Effector memory CD8-positive, alpha-beta T cell (primary cell): ENCODE results near the gene INSRR.
A peak's percentile ranks its signal among the peaks of the same experiment; 100 is the strongest.

Experiments used
- ATAC-seq: fragments of 150-1000 bp; cut with Tn5 transposase; replicated peaks from 2 replicates; pipeline ENCODE4 v1.10.0; 2021; ENCODE audit warnings: mild to moderate bottlenecking, moderate library complexity
- DNase-seq, 3 experiments: peaks; one replicate each; pipeline ENCODE4 v3.0.0; 2021
- H3K27ac Mint-ChIP-seq, 2 donors: one replicate each; pipeline ENCODE4 v1.8.0; 2022; ENCODE audit warnings: mild to moderate bottlenecking in 2 of 2, mixed read lengths in 2 of 2, moderate library complexity in 2 of 2
- H3K27me3 Mint-ChIP-seq, 2 donors: one replicate each; pipeline ENCODE4 v1.8.0; 2022; ENCODE audit warnings: mixed read lengths in 2 of 2
- H3K36me3 Mint-ChIP-seq: one replicate; pipeline ENCODE4 v1.8.0; 2022; ENCODE audit warnings: mild to moderate bottlenecking, moderate library complexity, mixed read lengths; ENCODE audit not compliant: insufficient read depth
- H3K4me1 Mint-ChIP-seq, 2 donors: one replicate each; pipeline ENCODE4 v1.8.0; 2022; ENCODE audit warnings: low read depth in 2 of 2, mixed read lengths in 2 of 2
- H3K4me3 Mint-ChIP-seq, 2 donors: one replicate each; pipeline ENCODE4 v1.8.0; 2022; ENCODE audit warnings: mild to moderate bottlenecking in 2 of 2, mixed read lengths in 2 of 2, moderate library complexity in 2 of 2
- H3K9me3 Mint-ChIP-seq, 2 donors: one replicate each; pipeline ENCODE4 v1.8.0; 2022; ENCODE audit warnings: mixed read lengths in 2 of 2
- total RNA-seq, 9 experiments: gene quantifications; one replicate each; lab custom pipeline; 2026; lab: John Stamatoyannopoulos, UW

INSRR gene
- 0 to 0.28 (median 0.13) reads per million in 9 experiments for total RNA-seq

- Mint-ChIP-seq H3K4me3 (peak within 1 kb of the TSS; percentile 73 to 93), H3K36me3 (no peaks in the 10 kb centered on the region), H3K9me3 (no peaks in the 10 kb centered on the region), H3K4me1 (peaks cover 10 to 11% of the 10 kb centered on the region in 2 donors), H3K27ac (no peak within 1 kb of the TSS), H3K27me3 (peaks cover 42 to 48% of the 10 kb centered on the region in 2 donors)
- ATAC-seq (no peak), DNase-seq (no peak)
These were observed at the start of gene INSRR for GRCh38 chr1:156858959-156859522. Gene INSRR (minus strand): TSS chr1:156859117. CDS start chr1:156858621, 496 bp downstream.

- H3K4me1 Mint-ChIP-seq, result peaks cover 4% of the 10 kb centered on the region in 2 donors
- ATAC-seq, result no peak
- no peaks in the 10 kb centered on the region for H3K9me3 Mint-ChIP-seq
- no peaks in the 10 kb centered on the region for H3K36me3 Mint-ChIP-seq
- DNase-seq, result no peak
- H3K27ac Mint-ChIP-seq, result no peak overlapping the region
- no peak overlapping the region for H3K4me3 Mint-ChIP-seq
- peaks cover 42 to 70% of the 10 kb centered on the region in 2 donors for H3K27me3 Mint-ChIP-seq
These were observed 49.6 kb upstream of the INSRR start for GRCh38 chr1:156908541-156908940.

- Mint-ChIP-seq H3K36me3 (no peaks in the 10 kb centered on the region), H3K4me1 (peaks cover 4% of the 10 kb centered on the region in 2 donors), H3K9me3 (no peaks in the 10 kb centered on the region), H3K4me3 (no peak overlapping the region), H3K27ac (no peak overlapping the region), H3K27me3 (peaks cover 54 to 61% of the 10 kb centered on the region in 2 donors)
- no peak for ATAC-seq
- DNase-seq, result no peak
These were observed 47.4 kb upstream of the INSRR start for GRCh38 chr1:156906206-156906906.

GRCh38 chr1:156905651-156906050 lies 46.7 kb upstream of the INSRR start:
- H3K27ac Mint-ChIP-seq, result no peak overlapping the region
- no peak overlapping the region for H3K4me3 Mint-ChIP-seq
- no peaks in the 10 kb centered on the region for H3K9me3 Mint-ChIP-seq
- DNase-seq, result no peak
- H3K36me3 Mint-ChIP-seq, result no peaks in the 10 kb centered on the region
- H3K27me3 Mint-ChIP-seq, result peaks cover 53 to 64% of the 10 kb centered on the region in 2 donors
- no peak for ATAC-seq
- H3K4me1 Mint-ChIP-seq, result peaks cover 0 to 4% of the 10 kb centered on the region in 2 donors

- Mint-ChIP-seq H3K4me1 (peaks cover 0 to 1% of the 10 kb centered on the region in 2 donors), H3K4me3 (no peak overlapping the region), H3K27me3 (peaks cover 52 to 64% of the 10 kb centered on the region in 2 donors), H3K9me3 (no peaks in the 10 kb centered on the region), H3K27ac (no peak overlapping the region), H3K36me3 (no peaks in the 10 kb centered on the region)
- ATAC-seq, result no peak
- no peak for DNase-seq
These were observed 46.3 kb upstream of the INSRR start for GRCh38 chr1:156905176-156905575.

GRCh38 chr1:156904187-156904959 lies 45.5 kb upstream of the INSRR start:
- no peak for ATAC-seq
- Mint-ChIP-seq H3K36me3 (no peaks in the 10 kb centered on the region), H3K27me3 (peaks cover 57 to 69% of the 10 kb centered on the region in 2 donors), H3K4me3 (no peak overlapping the region), H3K27ac (no peak overlapping the region), H3K9me3 (no peaks in the 10 kb centered on the region), H3K4me1 (peaks cover 0 to 1% of the 10 kb centered on the region in 2 donors)
- no peak for DNase-seq

- Mint-ChIP-seq H3K36me3 (no peaks in the 10 kb centered on the region), H3K27ac (no peak overlapping the region), H3K27me3 (peaks cover 61 to 70% of the 10 kb centered on the region in 2 donors), H3K4me3 (no peak overlapping the region), H3K9me3 (no peaks in the 10 kb centered on the region), H3K4me1 (peaks cover 1 to 2% of the 10 kb centered on the region in 2 donors)
- no peak for DNase-seq
- ATAC-seq, result no peak
These were observed 44.6 kb upstream of the INSRR start for GRCh38 chr1:156903328-156904091.

GRCh38 chr1:156901966-156902915 lies 43.3 kb upstream of the INSRR start:
- no peak for ATAC-seq
- H3K27ac Mint-ChIP-seq, result no peak overlapping the region

GRCh38 chr1:156901590-156901900 lies 42.6 kb upstream of the INSRR start:
- H3K36me3 Mint-ChIP-seq, result no peaks in the 10 kb centered on the region
- no peak overlapping the region for H3K4me3 Mint-ChIP-seq
- H3K27me3 Mint-ChIP-seq, result peaks cover 71 to 77% of the 10 kb centered on the region in 2 donors
- H3K9me3 Mint-ChIP-seq, result no peaks in the 10 kb centered on the region
- H3K4me1 Mint-ChIP-seq, result peaks cover 5 to 6% of the 10 kb centered on the region in 2 donors
- ATAC-seq (no peak), DNase-seq (no peak)
- H3K27ac Mint-ChIP-seq, result no peak overlapping the region

More at GRCh38 chr1:156901966-156902915, 43.3 kb upstream of the INSRR start:
- no peak for DNase-seq
- H3K4me3 Mint-ChIP-seq, result no peak overlapping the region
- H3K27me3 Mint-ChIP-seq, result peaks cover 71 to 77% of the 10 kb centered on the region in 2 donors
- H3K4me1 Mint-ChIP-seq, result peaks cover 5 to 7% of the 10 kb centered on the region in 2 donors
- H3K36me3 Mint-ChIP-seq, result no peaks in the 10 kb centered on the region
- no peaks in the 10 kb centered on the region for H3K9me3 Mint-ChIP-seq

- Mint-ChIP-seq H3K36me3 (no peaks in the 10 kb centered on the region), H3K9me3 (no peaks in the 10 kb centered on the region), H3K4me1 (peaks cover 5 to 6% of the 10 kb centered on the region in 2 donors), H3K27ac (no peak overlapping the region), H3K27me3 (peaks cover 71 to 77% of the 10 kb centered on the region in 2 donors), H3K4me3 (no peak overlapping the region)
- DNase-seq, result no peak
- ATAC-seq, result no peak
These were observed 42.1 kb upstream of the INSRR start for GRCh38 chr1:156900896-156901589.

GRCh38 chr1:156899956-156900718 lies 41.2 kb upstream of the INSRR start:
- Mint-ChIP-seq H3K27ac (no peak overlapping the region), H3K4me3 (no peak overlapping the region)
- DNase-seq, result no peak

More at GRCh38 chr1:156899956-156900718, 41.2 kb upstream of the INSRR start:
- Mint-ChIP-seq H3K4me1 (peaks cover 5 to 6% of the 10 kb centered on the region in 2 donors), H3K9me3 (no peaks in the 10 kb centered on the region), H3K27me3 (peaks cover 71 to 77% of the 10 kb centered on the region in 2 donors), H3K36me3 (no peaks in the 10 kb centered on the region)
- ATAC-seq, result no peak
